Pons (tissue), 1 donor: ENCODE results near the gene ST7L.

Experiments
- DNase-seq: peaks from one replicate; pipeline ENCODE4 v3.0.0-alpha.2; 2016; ENCODE audit warnings: low spot score

The ST7L gene

DNA sequence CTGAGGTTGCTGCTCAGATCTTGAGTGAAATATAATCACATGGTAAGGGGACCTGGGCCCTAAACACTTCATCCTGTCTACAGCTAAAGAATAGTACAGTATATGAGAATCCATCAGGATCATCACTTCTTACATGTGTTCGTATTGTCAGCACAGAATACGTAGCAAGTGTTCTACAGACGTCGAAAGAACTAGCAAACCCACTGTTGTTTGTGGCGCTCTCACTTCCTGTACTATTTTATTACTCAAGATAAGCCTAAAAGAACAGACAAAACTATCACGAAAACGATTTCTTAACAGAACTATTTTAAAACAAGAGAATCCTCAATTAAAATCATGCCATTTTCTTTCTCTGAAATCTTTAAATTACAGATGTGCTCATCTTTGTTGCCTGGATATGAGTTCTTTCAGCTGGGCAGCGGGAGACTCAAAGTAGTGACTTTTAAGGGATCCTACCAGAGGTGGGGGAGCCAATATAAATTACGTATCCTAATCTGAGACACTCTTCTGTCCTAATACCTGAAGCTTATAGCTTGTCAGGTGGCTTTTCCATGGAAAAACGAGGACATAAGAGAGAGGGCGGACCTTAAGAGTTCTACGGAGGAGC, 724 bp downstream of the ST7L start:
- DNase-seq = peak; percentile 67

GRCh38 chr1:112614460-112615065, 4.4 kb downstream of the ST7L start:
- DNase-seq = no peak

DNA sequence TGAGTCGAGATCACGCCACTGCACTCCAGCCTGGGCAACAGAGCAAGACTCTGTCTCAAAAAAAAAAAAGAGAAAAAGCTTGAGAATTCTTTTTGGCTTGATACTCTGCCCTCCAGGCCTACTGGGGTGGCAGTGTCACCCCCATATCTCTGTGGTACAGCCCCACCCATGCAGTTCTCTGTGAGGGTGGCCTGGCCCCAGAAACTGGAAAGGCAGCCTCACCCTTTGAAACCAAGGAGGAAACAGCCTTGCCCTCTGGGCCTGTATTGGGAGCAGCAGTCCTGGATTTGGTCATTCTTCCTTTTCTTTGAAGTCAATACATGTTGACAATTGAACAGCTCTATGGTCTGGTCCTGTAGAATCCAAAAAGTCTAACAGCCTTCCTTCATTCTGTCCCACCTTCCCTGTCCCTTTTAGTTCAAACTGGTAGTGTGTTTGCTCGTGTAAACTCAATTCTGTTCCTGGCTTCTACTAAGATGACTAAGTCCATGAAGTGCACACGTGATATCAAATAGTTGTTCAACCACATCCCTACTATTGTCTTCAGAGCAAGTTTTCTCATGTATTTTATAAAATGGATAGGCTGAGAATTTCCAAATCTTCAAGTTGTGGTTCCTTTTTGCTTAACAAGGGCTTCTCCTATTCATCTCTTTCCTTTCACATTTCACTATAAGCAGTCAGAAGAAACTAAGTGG, 13.2 kb downstream of the ST7L start:
- no peak for DNase-seq

- no peak for DNase-seq
These were observed 15.4 kb downstream of the ST7L start for GRCh38 chr1:112603541-112603940.

- DNase-seq = no peak
These were observed 15.9 kb downstream of the ST7L start for GRCh38 chr1:112603012-112603411.

DNA sequence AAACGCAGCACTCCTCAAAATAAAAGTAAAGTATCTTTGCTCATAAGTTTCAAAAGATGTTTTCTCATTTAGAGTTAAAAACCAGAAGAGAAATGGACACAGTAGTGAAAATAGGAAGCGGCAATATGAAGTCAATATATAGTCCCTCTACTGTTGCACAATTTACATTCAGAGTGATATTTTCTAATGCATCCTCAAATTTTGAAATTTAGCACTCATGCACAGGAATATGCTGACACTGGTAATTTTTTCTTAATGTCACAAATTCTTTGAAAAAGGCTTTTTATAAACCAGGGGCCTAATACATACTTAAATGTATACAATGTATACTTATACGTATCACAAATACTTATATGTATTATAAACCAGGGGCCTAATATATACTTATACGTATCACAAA, 19.5 kb downstream of the ST7L start:
- DNase-seq = no peak

DNA sequence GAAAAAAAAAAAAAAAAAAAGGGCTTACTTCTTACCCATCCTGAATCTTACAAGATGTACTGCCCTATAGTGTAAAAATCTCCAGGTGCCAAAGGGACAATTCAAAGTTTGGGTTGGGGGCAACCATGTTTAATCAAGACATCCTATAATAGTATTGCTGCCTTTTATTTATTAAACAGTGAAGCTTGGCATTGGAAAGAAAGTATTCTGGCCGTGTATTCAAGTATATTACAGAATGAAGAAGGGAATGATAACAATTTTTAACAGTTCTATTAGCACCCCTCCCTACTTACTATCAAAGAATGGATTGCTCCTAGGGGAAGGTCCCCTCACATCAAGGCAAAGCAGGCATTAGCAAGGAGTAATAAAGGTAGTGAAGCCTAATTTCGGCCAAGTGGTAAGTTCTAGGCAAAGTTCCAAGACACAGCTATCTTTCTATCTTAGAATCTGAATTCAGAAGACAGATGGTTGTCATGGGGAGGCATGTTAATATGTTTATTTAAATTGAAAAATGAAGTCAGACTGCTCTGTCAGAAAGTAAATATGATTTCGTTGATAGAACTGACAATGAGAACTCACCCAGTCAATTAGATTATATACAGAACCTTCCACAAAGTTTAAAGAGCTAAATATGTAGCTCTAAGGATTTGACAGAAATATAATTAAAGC, 24.6 kb downstream of the ST7L start:
- DNase-seq = no peak

- DNase-seq = no peak
These were observed 29.2 kb downstream of the ST7L start for GRCh38 chr1:112589766-112590165.

GRCh38 chr1:112583366-112583765, 35.6 kb downstream of the ST7L start:
- DNase-seq = no peak

- DNase-seq = no peak
These were observed 37.3 kb downstream of the ST7L start for GRCh38 chr1:112581586-112582192.

DNA sequence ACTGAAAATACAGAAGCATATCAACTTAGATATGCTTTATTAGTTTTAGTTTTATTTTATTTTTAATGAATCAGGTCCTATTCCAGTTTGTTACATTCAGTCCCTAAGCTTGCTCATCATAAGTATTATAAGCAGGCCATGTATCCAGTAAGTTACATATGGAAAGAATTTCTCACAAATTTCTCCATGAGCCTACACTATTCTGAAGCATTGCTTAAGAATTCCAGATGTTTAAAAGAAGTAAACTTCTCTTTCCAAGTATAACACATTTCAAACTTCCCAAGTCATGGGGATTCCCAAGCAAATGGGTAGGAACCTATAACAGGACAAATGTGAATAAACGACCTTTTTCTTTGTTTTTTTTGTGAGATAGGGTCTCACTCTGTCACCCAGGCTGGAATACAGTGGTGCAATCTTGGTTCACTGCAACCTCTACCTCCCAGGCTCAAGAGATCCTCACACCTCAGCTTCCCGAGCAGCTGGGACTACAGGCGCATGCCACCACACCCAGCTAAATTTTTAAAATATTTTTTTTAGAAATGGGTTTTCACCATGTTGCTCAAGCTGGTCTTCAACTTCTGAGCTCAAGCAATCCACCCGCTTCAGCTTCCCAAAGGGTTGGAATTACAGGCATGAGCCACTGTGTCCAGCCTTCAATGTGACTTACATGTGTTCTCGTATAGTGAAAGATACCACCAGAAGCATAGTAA, 39.0 kb downstream of the ST7L start:
- no peak for DNase-seq

- no peak for DNase-seq
These were observed 42.7 kb downstream of the ST7L start for GRCh38 chr1:112576240-112576639.

- no peak for DNase-seq
These were observed 43.7 kb downstream of the ST7L start for GRCh38 chr1:112575154-112575804.

DNA sequence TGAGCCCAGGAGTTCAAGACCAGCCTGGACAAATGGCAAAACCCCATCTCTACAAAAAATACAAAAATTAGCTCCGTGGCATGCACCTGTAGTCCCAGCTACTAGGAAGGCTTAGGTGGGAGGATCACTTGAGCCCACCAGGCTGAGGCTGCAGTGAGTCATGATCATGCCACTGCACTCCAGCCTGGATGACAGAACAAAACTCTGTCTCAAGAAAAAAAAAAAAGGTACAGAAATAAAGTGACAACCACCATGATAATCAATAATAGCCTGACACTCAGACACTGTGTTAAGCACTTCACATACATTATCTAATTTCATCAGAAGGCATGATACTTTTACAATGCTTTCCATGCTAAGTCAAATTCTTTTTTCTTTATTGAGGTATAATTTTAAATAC, 53.1 kb downstream of the ST7L start:
- no peak for DNase-seq

GRCh38 chr1:112564081-112564480, 54.9 kb downstream of the ST7L start:
- DNase-seq = no peak

GRCh38 chr1:112563341-112563740, 55.6 kb downstream of the ST7L start:
- DNase-seq = no peak

- no peak for DNase-seq
These were observed 60.3 kb downstream of the ST7L start for GRCh38 chr1:112558634-112559033.

GRCh38 chr1:112557385-112557784, 61.6 kb downstream of the ST7L start:
- DNase-seq = no peak

- DNase-seq = no peak
These were observed 64.5 kb downstream of the ST7L start for GRCh38 chr1:112554411-112554810.

DNA sequence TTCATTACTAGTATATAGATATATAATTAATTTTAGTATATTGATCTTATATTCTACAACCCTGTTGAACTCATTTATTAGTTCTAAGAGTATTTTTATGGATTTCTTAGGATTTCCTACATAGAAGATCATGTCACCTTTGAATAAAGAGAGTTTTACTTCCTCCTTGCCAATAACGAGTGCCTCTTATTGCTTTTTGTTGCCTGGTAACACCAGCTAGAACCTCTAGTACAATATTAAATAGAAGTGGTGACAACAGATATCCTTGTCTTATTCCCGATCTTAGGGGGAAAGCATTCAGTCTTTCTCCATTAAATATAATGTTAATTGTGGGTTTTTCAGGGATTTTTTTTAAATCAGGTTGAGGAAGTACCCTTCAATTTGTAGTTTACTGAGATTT, 69.4 kb downstream of the ST7L start:
- DNase-seq = no peak

- DNase-seq = no peak
These were observed 70.4 kb downstream of the ST7L start for GRCh38 chr1:112548547-112548946.
